Lung (tissue), 12 donors: ENCODE measurements around the gene SMAD1. TPM values are rescaled to one million over a fixed set of nuclear protein-coding genes. Genes with fewer than 3 reads are reported as not detected.

Source experiments
- ATAC-seq: fragments of 200-7000 bp; cut with Tn5 transposase; one replicate; pipeline ENCODE4 v1.9.1; 2020; ENCODE audit warnings: moderate number of reproducible peaks; ENCODE audit not compliant: insufficient read depth, low FRiP score
- DNase-seq, 3 donors: peaks; one replicate each; pipeline ENCODE4 v3.0.0-alpha.2; 2013 to 2017
- H3K27ac ChIP-seq, 2 donors: one replicate each; pipeline ENCODE4 v1.5.1; 2013; ENCODE audit warnings: mild to moderate bottlenecking in 2 of 2, moderate library complexity in 2 of 2, control low read depth in 1 of 2, inconsistent platforms in 1 of 2, low read depth in 1 of 2, low read length in 1 of 2
- H3K27me3 ChIP-seq, 3 donors: one replicate each; pipeline ENCODE4 v1.5.1; 2013; ENCODE audit warnings: low read length in 2 of 3; ENCODE audit not compliant: control insufficient read depth in 3 of 3, insufficient read depth in 3 of 3
- H3K36me3 ChIP-seq, 4 donors: one replicate each; pipeline ENCODE4 v1.5.1; 2013; ENCODE audit warnings: low read length in 4 of 4, mild to moderate bottlenecking in 1 of 4, moderate library complexity in 1 of 4; ENCODE audit not compliant: control insufficient read depth in 4 of 4, insufficient read depth in 4 of 4
- H3K4me1 ChIP-seq, 5 donors: one replicate each; pipeline ENCODE4 v1.5.1; 2013; ENCODE audit warnings: low read length in 5 of 5, mild to moderate bottlenecking in 2 of 5, moderate library complexity in 1 of 5; ENCODE audit not compliant: control insufficient read depth in 5 of 5, insufficient read depth in 5 of 5
- H3K4me3 ChIP-seq: one replicate; pipeline ENCODE4 v1.5.1; 2013; ENCODE audit warnings: mild to moderate bottlenecking, control low read depth, moderate library complexity
- H3K9ac ChIP-seq, 2 donors: one replicate each; pipeline ENCODE4 v1.5.1; 2013; ENCODE audit warnings: low read length in 2 of 2, control low read depth in 1 of 2; ENCODE audit not compliant: insufficient read depth in 1 of 2
- H3K9me3 ChIP-seq, 4 donors: one replicate each; pipeline ENCODE4 v1.5.1; 2013; ENCODE audit warnings: low read length in 3 of 4, mild to moderate bottlenecking in 1 of 4, moderate library complexity in 1 of 4; ENCODE audit not compliant: control insufficient read depth in 4 of 4, insufficient read depth in 3 of 4
- CTCF ChIP-seq: IDR thresholded peaks from 2 replicates; pipeline ENCODE4 v1.5.1; 2012; ENCODE audit warnings: mild to moderate bottlenecking; ENCODE audit errors: control extremely low read depth, extremely low read depth
- WGBS, 2 donors: extraction: QIAGEN DNeasy Blood & Tissue Kit; methylation state at CpG; one replicate each; pipeline ENCODE4 v1.1.7; 2013; 5-methylcytosine and 5-hydroxymethylcytosine counted together
- polyA plus RNA-seq, 2 donors: library from polyadenylated mRNA; stranded (reverse); fragments of 200-250 nt; gene quantifications; one replicate each; pipeline ENCODE4 v1.2.1, GENCODE V29; 2013
- total RNA-seq, 2 donors: library from RNA; depleted of rRNA in 1 of 2; stranded (reverse); fragments of >200 nt in 1 of 2; gene quantifications; one replicate each; pipeline ENCODE4 v1.2.1, GENCODE V29; 2014 to 2021
- donor health status: control.
- donor health status: control.
- donor health status: Bipolar disorder and iron deficiency.
- donor health status: healthy.
- donor health status: DM: yes; HTN: yes; CAD: no.

Gene SMAD1
- total and polyA plus RNA-seq, 4 donors: 3.7 to 50.3 (median 19.9) TPM

- TF ChIP-seq CTCF: no peak
- H3K9me3 ChIP-seq: no peaks in the 10 kb centered on the region
- no peak overlapping the region for H3K9ac ChIP-seq
- no peaks in the 10 kb centered on the region for H3K27me3 ChIP-seq
- WGBS, 2 donors: 88 to 95% methylated on average over 1 of the region's 1 CpG
- no peak overlapping the region for H3K27ac ChIP-seq
- ATAC-seq (no peak), DNase-seq (no peak)
- H3K4me3 ChIP-seq: no peak overlapping the region
- H3K36me3 ChIP-seq: peaks cover 0 to 3% (median 0%) of the 10 kb centered on the region in 4 donors
- H3K4me1 ChIP-seq: peaks cover 0 to 28% (median 0%) of the 10 kb centered on the region in 5 donors
These were observed 52.3 kb downstream of the SMAD1 start for GRCh38 chr4:145533961-145534360.

GRCh38 chr4:145535202-145535601 lies 53.5 kb downstream of the SMAD1 start:
- Histone ChIP-seq H3K9me3 (no peaks in the 10 kb centered on the region), H3K27me3 (no peaks in the 10 kb centered on the region), H3K27ac (no peak overlapping the region), H3K36me3 (peaks cover 0 to 6% (median 2%) of the 10 kb centered on the region in 4 donors), H3K9ac (no peak overlapping the region), H3K4me3 (no peak overlapping the region), H3K4me1 (peaks cover 0 to 23% (median 4%) of the 10 kb centered on the region in 5 donors)
- TF ChIP-seq CTCF: no peak
- no peak for DNase-seq
- WGBS, 2 donors: 92 to 98% methylated on average over 1 of the region's 1 CpG
- ATAC-seq: no peak

- H3K4me3 ChIP-seq: no peak overlapping the region
- WGBS, 2 donors: 96 to 97% methylated on average over 2 of the region's 2 CpGs
- H3K27ac ChIP-seq: no peak overlapping the region
- no peak overlapping the region for H3K9ac ChIP-seq
- no peaks in the 10 kb centered on the region for H3K9me3 ChIP-seq
- DNase-seq (no peak), ATAC-seq (no peak)
- TF ChIP-seq CTCF: no peak
- no peaks in the 10 kb centered on the region for H3K27me3 ChIP-seq
- H3K4me1 ChIP-seq: peaks cover 0 to 23% (median 4%) of the 10 kb centered on the region in 5 donors
- peaks cover 0 to 7% (median 2%) of the 10 kb centered on the region in 4 donors for H3K36me3 ChIP-seq
These were observed 54.4 kb downstream of the SMAD1 start for GRCh38 chr4:145536044-145536443.

DNA sequence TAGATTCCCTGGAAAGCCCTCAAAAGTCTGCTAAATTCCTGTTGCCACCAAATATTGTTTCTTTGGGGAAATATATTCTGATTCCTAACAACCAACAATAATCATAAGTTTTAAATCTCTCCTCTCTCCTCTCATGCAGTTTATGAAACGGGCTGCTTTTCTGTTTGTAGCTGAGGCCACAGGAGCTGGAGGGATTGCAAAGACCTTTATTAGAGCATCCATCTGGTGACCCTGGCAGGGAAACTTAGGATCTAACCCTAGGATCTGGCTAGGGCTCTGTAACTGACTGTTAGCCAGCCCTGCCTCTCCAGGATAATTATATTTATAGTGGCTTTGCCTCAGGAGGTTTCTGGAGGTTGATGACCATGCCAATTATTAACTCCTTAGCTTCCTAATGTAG lies 56.9 kb downstream of the SMAD1 start:
- no peak overlapping the region for H3K27ac ChIP-seq
- peaks cover 0 to 11% (median under 1%) of the 10 kb centered on the region in 4 donors for H3K36me3 ChIP-seq
- H3K27me3 ChIP-seq: no peaks in the 10 kb centered on the region
- DNase-seq (no peak), ATAC-seq (no peak)
- WGBS, 2 donors: 70 to 84% methylated on average over 1 of the region's 1 CpG
- no peak overlapping the region for H3K4me3 ChIP-seq
- no peaks in the 10 kb centered on the region for H3K9me3 ChIP-seq
- no peak for TF ChIP-seq CTCF
- H3K9ac ChIP-seq: no peak overlapping the region
- H3K4me1 ChIP-seq: peaks cover 0 to 14% (median 4%) of the 10 kb centered on the region in 5 donors
